Adrenal gland (tissue), 5 donors: ENCODE data around the gene MAGEL2.

Source experiments
- POLR2A ChIP-seq, 2 donors: fragments of 450-650 bp; IDR thresholded peaks; one replicate each; pipeline ENCODE4 v1.6.1; 2017; ENCODE audit warnings: antibody characterized with exemption in 2 of 2, mild to moderate bottlenecking in 2 of 2, moderate library complexity in 1 of 2
- TF ChIP-seq, protein P1 (sequence below), 6 experiments: fragments of 450-650 bp in 4 of 6; fragments of 200-600 bp in 2 of 6; sonication (generic) in 1 of 6; IDR thresholded peaks; 1 replicate in 5 of 6; 2 replicates in 1 of 6; pipeline versions ENCODE4 v1.5.1 to v1.8.0; 2016 to 2021; ENCODE audit warnings: antibody characterized with exemption in 6 of 6, mild to moderate bottlenecking in 2 of 6, moderate library complexity in 1 of 6
- donor health status: DM: no; HTN: no; CAD: no.

DNA sequence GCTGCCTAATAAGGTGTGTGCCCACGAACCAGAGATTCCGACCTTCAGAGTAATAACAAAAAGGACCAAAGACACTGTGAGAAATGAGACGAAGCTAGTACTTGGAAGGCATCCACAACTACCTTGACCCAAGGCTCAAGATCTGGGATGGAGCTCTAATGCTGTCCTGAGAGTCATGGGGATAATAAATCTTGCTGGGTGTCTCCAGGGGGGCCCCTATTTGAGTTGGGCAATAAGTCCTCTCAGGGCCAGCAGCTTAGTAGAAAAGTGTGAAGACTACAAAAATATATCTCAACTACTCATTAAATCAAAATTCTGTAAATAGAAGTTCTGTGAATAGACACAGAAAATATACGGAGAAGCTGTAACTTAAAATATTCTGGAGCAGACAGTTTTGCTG is 42.3 kb upstream of the MAGEL2 start:
- TF ChIP-seq, protein P1, sequence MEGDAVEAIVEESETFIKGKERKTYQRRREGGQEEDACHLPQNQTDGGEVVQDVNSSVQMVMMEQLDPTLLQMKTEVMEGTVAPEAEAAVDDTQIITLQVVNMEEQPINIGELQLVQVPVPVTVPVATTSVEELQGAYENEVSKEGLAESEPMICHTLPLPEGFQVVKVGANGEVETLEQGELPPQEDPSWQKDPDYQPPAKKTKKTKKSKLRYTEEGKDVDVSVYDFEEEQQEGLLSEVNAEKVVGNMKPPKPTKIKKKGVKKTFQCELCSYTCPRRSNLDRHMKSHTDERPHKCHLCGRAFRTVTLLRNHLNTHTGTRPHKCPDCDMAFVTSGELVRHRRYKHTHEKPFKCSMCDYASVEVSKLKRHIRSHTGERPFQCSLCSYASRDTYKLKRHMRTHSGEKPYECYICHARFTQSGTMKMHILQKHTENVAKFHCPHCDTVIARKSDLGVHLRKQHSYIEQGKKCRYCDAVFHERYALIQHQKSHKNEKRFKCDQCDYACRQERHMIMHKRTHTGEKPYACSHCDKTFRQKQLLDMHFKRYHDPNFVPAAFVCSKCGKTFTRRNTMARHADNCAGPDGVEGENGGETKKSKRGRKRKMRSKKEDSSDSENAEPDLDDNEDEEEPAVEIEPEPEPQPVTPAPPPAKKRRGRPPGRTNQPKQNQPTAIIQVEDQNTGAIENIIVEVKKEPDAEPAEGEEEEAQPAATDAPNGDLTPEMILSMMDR (IDR thresholded peaks at IDR 0.05) = no peak
- TF ChIP-seq POLR2A (IDR thresholded peaks at IDR 0.05) = no peak
